ENCODE results near the gene HHIPL2. TPM values are rescaled to one million over a fixed set of nuclear protein-coding genes. Genes with fewer than 3 reads are reported as not detected.

HHIPL2 gene
- under 1 TPM; 0.14 to 0.37 TPM for total RNA-seq

DNA sequence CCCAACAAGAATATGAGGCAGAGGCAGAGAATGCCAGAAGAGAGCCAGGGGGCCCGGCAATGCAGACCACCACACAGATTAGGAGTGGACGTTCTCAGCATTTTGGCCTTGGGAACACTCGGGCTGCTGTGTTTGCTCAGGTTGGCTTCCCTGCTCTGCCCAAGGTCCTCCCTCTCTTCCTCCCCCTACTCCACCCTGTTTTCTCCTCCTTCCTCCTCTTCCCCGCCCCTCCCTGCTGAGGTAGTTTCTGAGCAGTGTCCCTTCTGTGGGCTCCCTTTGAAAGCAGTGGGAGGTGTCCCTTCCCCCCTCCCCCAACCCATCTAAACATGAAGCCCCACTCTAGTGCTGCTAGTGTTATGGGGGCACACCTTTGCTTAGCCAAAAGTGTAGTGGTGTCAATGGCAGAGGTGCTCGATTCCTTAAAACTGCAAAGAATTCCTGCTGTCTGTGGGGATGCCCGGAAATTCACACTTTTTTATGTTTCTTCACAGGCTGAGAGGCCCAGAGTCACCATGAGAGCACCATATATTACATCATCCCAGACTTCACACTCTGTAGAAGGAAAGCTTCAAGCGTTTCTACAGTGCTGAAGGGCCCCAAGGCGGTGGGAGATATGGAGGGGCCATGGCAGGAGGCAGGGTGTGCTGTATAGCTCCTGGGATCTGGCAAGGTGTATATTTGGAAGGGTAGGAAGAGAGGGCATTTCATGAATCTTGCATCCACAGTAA is at the start of gene HHIPL2:
TSS of gene HHIPL2 (minus strand) at position 161 of the 728 bp plus-strand sequence. CDS start at position 101, 60 bp downstream.
- Mint-ChIP-seq H3K27me3 (peaks cover 15% of the 10 kb centered on the region), H3K4me3 (no peak within 1 kb of the TSS), H3K36me3 (ENCODE audit: low read depth) (no peaks in the 10 kb centered on the region), H3K4me1 (no peaks in the 10 kb centered on the region), H3K27ac (no peak within 1 kb of the TSS), H3K9me3 (ENCODE audit: low read depth) (no peaks in the 10 kb centered on the region)
- ATAC-seq (no peak), DNase-seq (no peak)
- ChIA-PET POLR2A (no interaction called here), CTCF (no interaction called here)
- intact Hi-C loops (cut with DNase I, micrococcal nuclease): no loop called here

DNA sequence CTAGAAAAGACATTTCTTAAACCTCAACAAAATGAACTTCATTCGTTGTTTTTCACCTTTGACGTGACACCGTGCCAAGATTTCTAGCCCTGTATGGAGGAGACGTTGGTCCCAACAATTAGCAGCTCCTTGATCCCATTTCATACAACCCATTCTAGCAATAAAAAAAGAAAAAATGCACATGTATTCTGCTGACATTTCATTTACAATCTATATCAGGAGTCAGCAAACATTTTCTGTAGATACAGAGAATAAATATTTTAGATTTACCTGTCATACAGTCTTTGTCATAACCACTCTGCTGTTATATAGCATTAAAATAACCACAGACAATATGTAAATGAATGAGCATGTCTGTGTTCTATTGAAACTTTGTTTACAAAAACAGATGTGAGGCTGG is 48.8 kb upstream of the HHIPL2 start:
- no peaks in the 10 kb centered on the region for H3K36me3 Mint-ChIP-seq (ENCODE audit: low read depth)
- no peaks in the 10 kb centered on the region for H3K4me1 Mint-ChIP-seq
- ATAC-seq: no peak
- H3K9me3 Mint-ChIP-seq (ENCODE audit: low read depth): no peaks in the 10 kb centered on the region
- no peaks in the 10 kb centered on the region for H3K27me3 Mint-ChIP-seq
- ChIA-PET CTCF (no interaction called here), POLR2A (no interaction called here)
- H3K27ac Mint-ChIP-seq: no peak overlapping the region
- intact Hi-C loops (cut with DNase I, micrococcal nuclease): no loop called here
- H3K4me3 Mint-ChIP-seq: no peak overlapping the region
- no peak for DNase-seq

DNA sequence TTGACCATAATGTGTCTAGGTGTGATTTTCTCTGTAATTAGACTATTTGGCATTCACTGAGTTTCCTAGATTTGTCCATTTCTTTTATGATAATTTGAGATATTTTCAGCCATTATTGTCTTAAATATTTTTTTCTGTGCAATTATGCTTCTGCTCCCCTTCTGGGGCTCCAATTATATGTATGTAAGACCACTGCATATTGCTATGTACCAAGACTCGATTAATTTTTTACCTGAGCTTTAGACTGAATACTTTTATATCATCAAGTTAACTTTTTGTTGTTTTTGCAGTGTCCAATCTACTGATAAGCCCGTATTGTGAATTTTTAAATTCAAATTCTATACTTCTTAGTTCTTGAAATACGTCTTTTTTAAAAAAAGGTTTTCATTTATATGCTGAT is 46.9 kb upstream of the HHIPL2 start:
- intact Hi-C loops (cut with DNase I, micrococcal nuclease): no loop called here
- Mint-ChIP-seq H3K4me3 (no peak overlapping the region), H3K27me3 (no peaks in the 10 kb centered on the region), H3K36me3 (ENCODE audit: low read depth) (peaks cover under 1% of the 10 kb centered on the region), H3K9me3 (ENCODE audit: low read depth) (no peaks in the 10 kb centered on the region), H3K4me1 (peaks cover 6% of the 10 kb centered on the region), H3K27ac (no peak overlapping the region)
- DNase-seq (no peak), ATAC-seq (no peak)
- CTCF ChIA-PET: interaction anchor here (1.2 to 1.3 kb wide), 3 partner anchors 19 to 115 kb away, joined by 3 to 4 read pairs (median 3); no protein-coding TSS in a partner anchor
- POLR2A ChIA-PET: no interaction called here

DNA sequence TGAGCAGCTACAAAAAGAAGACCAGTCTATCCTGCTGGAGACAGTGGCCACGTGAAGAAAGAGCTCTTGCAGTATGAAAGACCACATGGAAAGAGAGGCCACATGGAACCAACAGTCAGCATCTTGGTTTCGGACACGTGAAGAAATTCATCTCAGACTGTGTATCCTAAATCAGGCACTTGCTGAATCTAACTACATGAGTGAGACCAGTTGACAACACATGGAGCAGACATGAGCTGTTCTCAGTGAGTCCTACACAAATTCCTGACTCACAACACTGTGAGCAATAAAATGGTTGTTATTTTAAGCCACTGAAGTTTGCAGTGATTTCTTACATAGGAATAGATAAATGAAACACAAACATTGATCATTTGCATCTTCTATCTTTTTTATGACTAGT is 44.3 kb upstream of the HHIPL2 start:
- ATAC-seq (no peak), DNase-seq (no peak)
- Mint-ChIP-seq H3K27me3 (no peaks in the 10 kb centered on the region), H3K4me1 (peaks cover 21% of the 10 kb centered on the region), H3K36me3 (ENCODE audit: low read depth) (peaks cover 18% of the 10 kb centered on the region), H3K4me3 (no peak overlapping the region), H3K9me3 (ENCODE audit: low read depth) (no peaks in the 10 kb centered on the region), H3K27ac (no peak overlapping the region)
- POLR2A ChIA-PET: interaction anchor here (0.5 kb wide), 1 partner anchor 36 kb away, joined by 3 read pairs; no protein-coding TSS in a partner anchor
- CTCF ChIA-PET: interaction anchor here (2.6 kb wide), 1 partner anchor 42 kb away, joined by 12 read pairs; no protein-coding TSS in a partner anchor
- intact Hi-C loops (cut with DNase I, micrococcal nuclease): no loop called here

DNA sequence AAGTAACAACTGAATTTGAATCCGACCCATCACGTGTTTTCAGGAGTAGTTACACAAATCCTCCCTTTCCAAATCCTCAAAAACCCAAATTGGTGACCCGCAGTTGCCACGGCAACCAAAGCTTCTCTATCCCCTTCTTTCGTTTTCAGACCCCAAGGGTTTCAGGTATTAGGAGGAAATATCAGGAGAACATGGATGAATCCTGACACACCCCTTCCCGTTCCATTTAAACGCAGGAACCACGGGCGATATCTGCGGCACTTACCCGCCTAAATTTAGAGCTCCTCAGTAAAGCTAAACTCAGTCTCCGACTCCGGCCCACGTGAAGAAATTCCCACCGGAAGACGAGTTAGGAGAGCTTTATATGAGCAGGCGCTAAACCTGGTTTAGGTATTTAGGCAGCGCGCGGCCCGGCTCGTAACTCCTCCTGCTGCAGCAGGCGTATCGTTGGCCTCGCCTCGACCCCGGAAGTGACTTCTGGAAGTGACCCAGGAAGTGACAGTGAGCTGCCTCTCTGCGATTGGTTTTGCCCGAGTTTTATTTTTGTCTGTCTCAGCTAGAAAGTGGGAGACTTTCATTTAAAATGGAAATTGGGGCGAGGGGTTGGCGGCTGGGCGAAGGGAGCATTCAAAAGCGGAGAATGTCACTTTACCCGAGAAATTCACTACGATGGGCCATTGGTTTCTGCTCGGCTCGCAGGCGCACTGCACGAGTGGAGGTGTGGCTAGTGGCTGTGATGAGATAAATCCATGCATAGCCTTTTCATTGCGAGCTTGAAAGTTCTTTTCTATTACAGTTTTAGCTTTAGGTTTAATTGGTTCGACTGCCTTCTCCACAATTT is 41.8 kb upstream of the HHIPL2 start, which contains the start of gene TAF1A:
TSS of gene TAF1A (minus strand) at position 472 of the 841 bp plus-strand sequence.
- POLR2A ChIA-PET: interaction anchor here (0.9 to 1.7 kb wide), 3 partner anchors 45 to 65 kb away, joined by 4 to 6 read pairs (median 6); no protein-coding TSS in a partner anchor
- DNase-seq: peak; percentile 93
- H3K9me3 Mint-ChIP-seq (ENCODE audit: low read depth): no peaks in the 10 kb centered on the region
- peaks cover 31% of the 10 kb centered on the region for H3K36me3 Mint-ChIP-seq (ENCODE audit: low read depth)
- CTCF ChIA-PET: interaction anchor here (1.1 to 2.1 kb wide), 3 partner anchors 45 to 63 kb away, joined by 4 to 15 read pairs (median 4); no protein-coding TSS in a partner anchor
- H3K27ac Mint-ChIP-seq: peak within 1 kb of the TSS; percentile 99
- H3K4me3 Mint-ChIP-seq: peak within 1 kb of the TSS; percentile 99
- intact Hi-C loops (cut with DNase I, micrococcal nuclease): loop anchor here (1.0 to 10.0 kb wide), 7 partner anchors 28 to 847 kb away; partner anchors contain the start of genes AIDA (in 1 of the 2), BROX (in 1 of the 2) and DUSP10 (in 1 of the 2)
- H3K27me3 Mint-ChIP-seq: no peaks in the 10 kb centered on the region
- H3K4me1 Mint-ChIP-seq: peaks cover 36% of the 10 kb centered on the region
- peak; percentile 99 for ATAC-seq

DNA sequence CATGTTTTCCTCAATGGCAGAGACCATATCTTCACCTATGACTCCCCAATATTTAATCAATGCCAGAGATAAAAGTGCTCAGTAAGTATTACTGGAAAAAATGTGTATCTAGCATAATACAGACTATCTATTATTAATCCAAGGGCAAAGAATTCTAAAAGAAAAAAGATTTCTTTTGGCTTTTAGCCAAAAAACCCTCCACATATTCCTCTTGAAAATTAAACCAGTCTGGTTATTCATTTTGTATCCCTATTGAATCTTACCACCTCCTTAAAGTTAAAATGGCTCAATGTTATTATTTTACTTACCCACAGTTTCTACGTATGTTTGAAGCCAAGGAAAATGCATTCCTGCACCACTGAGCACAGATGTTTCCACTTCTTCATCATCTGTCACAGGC is 40.2 kb upstream of the HHIPL2 start:
- ATAC-seq: no peak
- Mint-ChIP-seq H3K27me3 (no peaks in the 10 kb centered on the region), H3K4me1 (peaks cover 36% of the 10 kb centered on the region), H3K36me3 (ENCODE audit: low read depth) (peaks cover 40% of the 10 kb centered on the region), H3K27ac (no peak overlapping the region), H3K9me3 (ENCODE audit: low read depth) (no peaks in the 10 kb centered on the region), H3K4me3 (peak overlapping the region; percentile 16)
- DNase-seq: no peak
- CTCF ChIA-PET: interaction anchor here (1.7 to 2.1 kb wide), 2 partner anchors 46 to 56 kb away, joined by 4 to 15 read pairs; no protein-coding TSS in a partner anchor
- intact Hi-C loops (cut with DNase I, micrococcal nuclease): loop anchor here (5.0 to 10.0 kb wide), 2 partner anchors 127 to 846 kb away; partner anchors contain the start of genes AIDA (in 1 of the 2), BROX (in 1 of the 2) and DUSP10 (in 1 of the 2)
- POLR2A ChIA-PET: no interaction called here

DNA sequence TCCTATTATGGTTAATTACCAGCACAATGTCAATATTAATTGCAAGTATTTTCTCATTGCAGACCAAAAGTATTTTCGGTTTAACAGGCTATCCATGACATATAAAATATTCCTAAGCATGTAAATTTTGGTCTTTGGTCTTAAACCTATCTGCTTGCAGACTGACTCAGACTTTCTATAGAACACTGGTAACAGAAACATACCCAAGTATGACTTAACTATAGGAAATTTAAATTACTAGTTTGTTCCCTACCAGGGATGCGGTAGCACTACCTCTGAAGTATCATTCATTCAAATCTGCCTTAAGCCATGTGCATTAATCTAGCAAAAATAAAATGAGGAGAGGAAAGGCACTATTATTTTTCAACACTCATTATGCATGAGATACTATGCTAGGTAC is 38.9 kb upstream of the HHIPL2 start:
- H3K4me3 Mint-ChIP-seq: peak overlapping the region; percentile 17
- H3K4me1 Mint-ChIP-seq: peaks cover 44% of the 10 kb centered on the region
- ATAC-seq (peak; percentile 8), DNase-seq (no peak)
- intact Hi-C loops (cut with DNase I, micrococcal nuclease): loop anchor here (5.0 to 10.0 kb wide), 2 partner anchors 128 to 845 kb away; partner anchors contain the start of genes AIDA (in 1 of the 2), BROX (in 1 of the 2) and DUSP10 (in 1 of the 2)
- no peaks in the 10 kb centered on the region for H3K27me3 Mint-ChIP-seq
- H3K9me3 Mint-ChIP-seq (ENCODE audit: low read depth): no peaks in the 10 kb centered on the region
- POLR2A ChIA-PET: no interaction called here
- peak overlapping the region; percentile 61 for H3K27ac Mint-ChIP-seq
- CTCF ChIA-PET: interaction anchor here (1.0 to 1.6 kb wide), 2 partner anchors 47 kb away, joined by 3 to 9 read pairs; no protein-coding TSS in a partner anchor
- peaks cover 49% of the 10 kb centered on the region for H3K36me3 Mint-ChIP-seq (ENCODE audit: low read depth)

DNA sequence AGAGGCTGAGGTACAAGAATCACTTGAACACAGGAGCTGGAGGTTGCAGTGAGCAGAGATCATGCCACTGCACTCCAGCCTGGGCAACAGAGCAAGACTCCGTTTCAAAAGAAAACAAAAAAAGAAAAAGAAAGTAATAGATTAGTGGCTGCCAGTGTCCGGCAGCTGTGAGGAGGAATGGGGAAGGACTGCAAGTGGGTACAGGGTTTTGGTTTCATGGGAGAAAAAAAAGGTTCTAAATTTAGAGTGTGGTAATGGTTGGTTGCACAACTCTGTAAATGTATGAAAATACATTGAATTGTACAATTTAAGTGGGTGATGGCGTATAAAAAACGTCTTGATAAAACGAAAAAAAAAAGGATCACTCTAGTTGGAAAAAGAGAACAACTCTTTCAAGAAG is 35.2 kb upstream of the HHIPL2 start:
- Mint-ChIP-seq H3K27ac (no peak overlapping the region), H3K36me3 (ENCODE audit: low read depth) (peaks cover 60% of the 10 kb centered on the region), H3K4me3 (no peak overlapping the region), H3K9me3 (ENCODE audit: low read depth) (no peaks in the 10 kb centered on the region), H3K27me3 (no peaks in the 10 kb centered on the region), H3K4me1 (peaks cover 36% of the 10 kb centered on the region)
- ChIA-PET POLR2A (no interaction called here), CTCF (no interaction called here)
- DNase-seq (no peak), ATAC-seq (no peak)
- intact Hi-C loops (cut with DNase I, micrococcal nuclease): loop anchor here in 1 of 2 experiments (5.0 to 10.0 kb wide), 2 partner anchors 49 to 132 kb away; partner anchors contain the start of genes AIDA and BROX

DNA sequence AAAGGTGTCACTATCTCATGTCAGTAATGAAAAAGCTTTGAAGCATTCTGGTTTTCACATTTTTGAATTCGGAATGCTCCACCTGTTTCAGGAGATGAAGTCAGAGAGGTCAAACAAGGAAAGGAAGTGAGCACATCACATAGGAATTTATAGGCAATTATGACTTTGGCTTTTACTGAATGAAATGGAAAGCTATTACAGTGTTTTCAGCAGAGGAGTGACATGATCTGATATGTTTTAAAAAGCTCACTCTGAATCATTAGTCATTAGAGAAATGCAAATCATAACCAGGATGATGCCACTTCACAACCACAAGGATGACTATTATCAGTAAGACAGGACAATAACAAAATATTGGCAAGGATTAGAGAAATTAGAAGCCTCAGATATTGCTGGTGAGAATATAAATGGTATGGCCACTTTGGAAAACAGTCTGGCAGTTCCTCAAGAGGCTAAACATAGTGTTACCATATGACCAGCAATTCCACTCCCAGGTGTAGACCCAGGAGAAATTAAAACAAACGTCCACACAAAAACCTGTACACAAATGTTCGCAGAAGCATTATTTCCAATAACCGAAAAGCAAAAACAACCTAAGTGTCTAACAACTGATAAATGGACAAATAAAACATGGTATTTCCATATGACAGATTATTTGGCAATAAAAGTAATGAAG is 34.3 kb upstream of the HHIPL2 start:
- H3K27ac Mint-ChIP-seq: no peak overlapping the region
- no peak overlapping the region for H3K4me3 Mint-ChIP-seq
- H3K4me1 Mint-ChIP-seq: peaks cover 29% of the 10 kb centered on the region
- no peaks in the 10 kb centered on the region for H3K9me3 Mint-ChIP-seq (ENCODE audit: low read depth)
- intact Hi-C loops (cut with DNase I, micrococcal nuclease): loop anchor here in 1 of 2 experiments (5.0 to 10.0 kb wide), 2 partner anchors 50 to 133 kb away; partner anchors contain the start of genes AIDA and BROX
- peaks cover 58% of the 10 kb centered on the region for H3K36me3 Mint-ChIP-seq (ENCODE audit: low read depth)
- POLR2A ChIA-PET: no interaction called here
- no peaks in the 10 kb centered on the region for H3K27me3 Mint-ChIP-seq
- ATAC-seq (peak; percentile 26), DNase-seq (no peak)
- CTCF ChIA-PET: no interaction called here

DNA sequence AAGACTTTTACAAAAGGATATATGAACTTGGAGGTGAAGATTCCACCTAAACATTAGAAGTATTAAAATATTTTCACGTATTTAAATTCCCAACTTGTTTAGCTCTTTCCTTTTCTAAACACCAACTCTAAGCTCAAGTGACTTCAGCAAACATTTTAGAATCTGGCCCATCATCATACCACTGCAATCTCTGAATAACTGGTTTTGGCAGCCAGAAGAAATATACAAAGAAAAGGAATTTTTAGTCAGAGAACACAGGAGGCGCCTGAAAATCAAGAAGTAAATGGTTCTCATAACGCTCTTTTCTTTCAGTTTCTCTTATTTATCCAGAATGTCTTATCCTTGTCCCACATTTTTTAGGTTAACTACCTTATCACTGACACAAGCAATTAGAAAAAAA is 31.4 kb upstream of the HHIPL2 start:
- H3K4me3 Mint-ChIP-seq: no peak overlapping the region
- intact Hi-C loops (cut with DNase I, micrococcal nuclease): no loop called here
- H3K27ac Mint-ChIP-seq: no peak overlapping the region
- no peak for DNase-seq
- no peak for ATAC-seq
- H3K9me3 Mint-ChIP-seq (ENCODE audit: low read depth): no peaks in the 10 kb centered on the region
- no peaks in the 10 kb centered on the region for H3K27me3 Mint-ChIP-seq
- H3K36me3 Mint-ChIP-seq (ENCODE audit: low read depth): peaks cover 61% of the 10 kb centered on the region
- POLR2A ChIA-PET: no interaction called here
- CTCF ChIA-PET: interaction anchor here (1.8 kb wide), 1 partner anchor 55 kb away, joined by 8 read pairs; no protein-coding TSS in a partner anchor
- peaks cover 14% of the 10 kb centered on the region for H3K4me1 Mint-ChIP-seq
